Measurements from ENCODE around the gene USH1C. TPM values are rescaled to one million over a fixed set of nuclear protein-coding genes. Genes with fewer than 3 reads are reported as not detected.

Gene USH1C
- total RNA-seq, 1 experiment from 2014 or later = 1.0 TPM

DNA sequence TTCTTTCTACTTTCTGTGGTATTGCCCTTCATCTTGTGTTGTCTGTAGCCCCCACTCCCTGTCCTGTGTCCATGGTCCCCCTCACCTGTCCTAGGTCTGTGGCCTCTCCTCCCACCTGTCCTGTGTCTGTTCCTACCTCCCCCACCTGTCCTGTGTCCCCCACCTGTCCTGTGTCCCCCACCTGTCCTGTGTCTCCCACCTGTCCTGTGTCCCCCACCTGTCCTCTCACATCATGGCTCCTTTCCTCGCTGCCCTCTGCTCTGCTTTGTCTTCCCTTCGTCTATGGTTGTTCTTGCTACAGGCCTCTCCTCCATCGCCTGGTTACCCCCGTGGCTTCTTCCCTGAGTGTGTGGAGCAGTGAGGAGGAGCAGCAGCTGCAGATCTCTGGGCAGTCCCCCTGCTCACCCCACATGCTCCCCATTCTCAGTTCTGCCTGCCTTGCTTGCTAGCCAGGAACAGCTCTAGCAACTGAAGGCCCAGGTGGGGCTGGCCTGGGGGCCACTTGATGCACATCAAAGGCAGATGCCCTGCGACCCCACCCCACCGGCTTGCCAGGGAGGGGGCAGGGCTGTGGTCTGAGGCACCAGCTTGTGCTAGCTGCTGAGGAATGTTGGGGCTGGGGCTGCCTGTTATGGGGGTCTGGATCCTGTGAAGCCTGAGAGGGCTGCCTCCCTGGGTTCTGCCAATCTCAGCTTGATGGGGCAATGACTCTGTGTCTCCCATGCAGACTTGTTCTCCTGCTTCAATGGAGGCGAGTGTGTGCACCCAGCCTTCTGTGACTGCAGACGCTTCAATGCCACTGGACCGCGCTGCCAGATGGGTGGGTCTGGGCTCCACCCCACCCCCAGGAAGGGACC, 8.4 kb upstream of the USH1C start:
- H3K9me3 ChIP-seq (ENCODE audit: control insufficient read depth, low read depth, low read length) = no peaks in the 10 kb centered on the region
- TF ChIP-seq, protein P1, sequence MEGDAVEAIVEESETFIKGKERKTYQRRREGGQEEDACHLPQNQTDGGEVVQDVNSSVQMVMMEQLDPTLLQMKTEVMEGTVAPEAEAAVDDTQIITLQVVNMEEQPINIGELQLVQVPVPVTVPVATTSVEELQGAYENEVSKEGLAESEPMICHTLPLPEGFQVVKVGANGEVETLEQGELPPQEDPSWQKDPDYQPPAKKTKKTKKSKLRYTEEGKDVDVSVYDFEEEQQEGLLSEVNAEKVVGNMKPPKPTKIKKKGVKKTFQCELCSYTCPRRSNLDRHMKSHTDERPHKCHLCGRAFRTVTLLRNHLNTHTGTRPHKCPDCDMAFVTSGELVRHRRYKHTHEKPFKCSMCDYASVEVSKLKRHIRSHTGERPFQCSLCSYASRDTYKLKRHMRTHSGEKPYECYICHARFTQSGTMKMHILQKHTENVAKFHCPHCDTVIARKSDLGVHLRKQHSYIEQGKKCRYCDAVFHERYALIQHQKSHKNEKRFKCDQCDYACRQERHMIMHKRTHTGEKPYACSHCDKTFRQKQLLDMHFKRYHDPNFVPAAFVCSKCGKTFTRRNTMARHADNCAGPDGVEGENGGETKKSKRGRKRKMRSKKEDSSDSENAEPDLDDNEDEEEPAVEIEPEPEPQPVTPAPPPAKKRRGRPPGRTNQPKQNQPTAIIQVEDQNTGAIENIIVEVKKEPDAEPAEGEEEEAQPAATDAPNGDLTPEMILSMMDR (conservative IDR thresholded peaks at IDR 0.05) = no peak
- WGBS (ENCODE audit: extremely low coverage, insufficient read length, low lambda C conversion rate) = no CpG with 5 or more reads among the region's 10 CpGs
- DNase-seq = no peak
- peaks cover under 1% of the 10 kb centered on the region for H3K23me2 ChIP-seq (ENCODE audit: insufficient read length, low read depth, low read length, poor library complexity, severe bottlenecking)
- Mint-ChIP-seq H3K27me3 (ENCODE audit: low read depth) (peaks cover 14% of the 10 kb centered on the region), H3K4me1 (peaks cover 7 to 22% of the 10 kb centered on the region in 2 experiments), H3K4me3 (no peak overlapping the region), H3K9me3 (no peaks in the 10 kb centered on the region), H3K27ac (no peak overlapping the region), H3K36me3 (ENCODE audit: insufficient read depth in 1 of 3, low read depth in 3 of 3) (peaks cover 0 to 3% (median 0%) of the 10 kb centered on the region in 3 experiments; a peak in 1 of 7 replicates)
- H2BK5ac ChIP-seq (ENCODE audit: insufficient read length, low read length) = no peak overlapping the region
- H4K8ac ChIP-seq (replicated peaks; ENCODE audit: insufficient read length, low read depth, low read length) = no peak overlapping the region
- no peak overlapping the region for H3K56ac ChIP-seq (ENCODE audit: insufficient read length, low read depth, low read length)
- no peaks in the 10 kb centered on the region for H3K27me3 ChIP-seq (ENCODE audit: insufficient read depth, low read length)
- no peaks in the 10 kb centered on the region for H3K4me1 ChIP-seq (ENCODE audit: insufficient read depth, low read length)
- no peak overlapping the region for H3K23ac ChIP-seq (ENCODE audit: insufficient read length, low read depth, low read length)
- H2BK20ac ChIP-seq (ENCODE audit: low read depth, low read length, poor library complexity, severe bottlenecking) = no peak overlapping the region
- H3K14ac ChIP-seq (ENCODE audit: insufficient read depth, low read length) = no peak overlapping the region
- no peaks in the 10 kb centered on the region for H4K20me1 ChIP-seq (ENCODE audit: control insufficient read depth, insufficient read depth, insufficient read length)
- H3K4ac ChIP-seq (ENCODE audit: low read depth, low read length) = no peak overlapping the region
- H3T11ph ChIP-seq (ENCODE audit: low read length) = no peak overlapping the region
- H2AK5ac ChIP-seq (ENCODE audit: insufficient read length, low read length) = no peak overlapping the region
- no peak overlapping the region for H3K4me2 ChIP-seq (ENCODE audit: insufficient read depth, insufficient read length, low read length)
- no peak overlapping the region for H2BK12ac ChIP-seq (ENCODE audit: insufficient read length, low read depth, low read length)
- H2AFZ ChIP-seq (ENCODE audit: low read length) = no peak overlapping the region
- H3K9ac ChIP-seq (ENCODE audit: extremely low read depth, insufficient read length, low read length) = no peak overlapping the region
- no peaks in the 10 kb centered on the region for H3K79me1 ChIP-seq (ENCODE audit: insufficient read depth, low read depth, low read length, poor library complexity, severe bottlenecking)
- H3K27ac ChIP-seq (ENCODE audit: insufficient read length, low read depth, low read length) = no peak overlapping the region
- no peaks in the 10 kb centered on the region for H3K79me2 ChIP-seq (ENCODE audit: insufficient read depth, low read length)
- H3K18ac ChIP-seq (ENCODE audit: insufficient read length, low read depth, low read length) = no peak overlapping the region
- H2BK120ac ChIP-seq (ENCODE audit: low read depth, low read length, poor library complexity, severe bottlenecking) = no peak overlapping the region
- no peak overlapping the region for H4K91ac ChIP-seq (ENCODE audit: insufficient read length, low read depth, low read length)
- H2BK15ac ChIP-seq (ENCODE audit: low read depth, low read length) = no peak overlapping the region
- H4K5ac ChIP-seq (ENCODE audit: insufficient read length, low read depth, low read length) = no peak overlapping the region
